Esophagus mucosa (tissue), 1 donor: Measurements from ENCODE around the gene OR1K1. TPM values are rescaled to one million over a fixed set of nuclear protein-coding genes. Genes with fewer than 3 reads are reported as not detected.
"Not testable (repeated sequence)": the region's sequence is repeated elsewhere in the genome, so short reads cannot be mapped to it uniquely, and the experiment has no call there.

Experiments
- ATAC-seq: fragments of 200-7000 bp; cut with Tn5 transposase; one replicate; pipeline ENCODE4 v1.9.1; 2020
- total RNA-seq: library from RNA; stranded (reverse); gene quantifications from one replicate; pipeline ENCODE4 v1.2.4, GENCODE V29; 2023
- donor health status: DM: yes; HTN: yes; CAD: no.

Gene OR1K1
- total RNA-seq, 1 donor from 2014 or later = not detected

DNA sequence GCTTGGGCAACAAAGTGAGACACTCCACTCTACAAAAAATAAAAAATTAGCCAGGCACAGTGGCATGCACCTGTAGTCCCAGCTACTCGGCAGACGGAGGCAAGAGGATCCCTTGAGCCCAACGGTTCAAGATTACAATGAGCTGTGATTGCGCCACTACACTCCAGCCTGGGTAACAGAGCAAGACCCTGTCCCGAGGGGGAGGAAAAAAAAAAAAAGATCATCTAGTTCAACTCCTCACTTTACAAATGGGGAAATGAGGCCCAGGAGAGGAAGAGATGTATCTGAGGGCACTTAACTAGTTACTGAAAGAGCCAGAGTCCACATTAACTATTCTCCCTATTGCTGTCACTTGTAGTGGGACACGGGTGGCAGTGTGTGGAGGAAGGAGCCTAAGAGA, 14.6 kb downstream of the OR1K1 start:
- no peak for ATAC-seq

DNA sequence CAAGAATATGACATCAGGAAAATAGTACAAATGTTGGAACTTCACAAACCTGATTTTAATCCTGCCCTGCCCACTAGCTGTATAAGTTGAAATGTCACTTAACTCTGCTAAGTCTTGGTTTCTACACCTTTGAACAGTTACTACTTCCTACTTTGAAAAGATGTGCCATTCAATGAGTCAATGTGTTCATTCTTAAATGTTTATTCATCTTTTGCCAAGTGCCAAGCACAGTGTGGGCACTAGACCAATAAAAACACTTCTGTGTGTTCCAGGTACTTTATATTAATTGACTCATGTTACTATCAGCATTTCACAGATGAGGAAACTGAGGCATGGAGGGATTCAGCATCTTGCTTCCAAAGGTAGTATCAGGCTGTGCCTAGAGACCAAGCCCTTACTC, 15.6 kb downstream of the OR1K1 start:
- ATAC-seq = peak; percentile 73

DNA sequence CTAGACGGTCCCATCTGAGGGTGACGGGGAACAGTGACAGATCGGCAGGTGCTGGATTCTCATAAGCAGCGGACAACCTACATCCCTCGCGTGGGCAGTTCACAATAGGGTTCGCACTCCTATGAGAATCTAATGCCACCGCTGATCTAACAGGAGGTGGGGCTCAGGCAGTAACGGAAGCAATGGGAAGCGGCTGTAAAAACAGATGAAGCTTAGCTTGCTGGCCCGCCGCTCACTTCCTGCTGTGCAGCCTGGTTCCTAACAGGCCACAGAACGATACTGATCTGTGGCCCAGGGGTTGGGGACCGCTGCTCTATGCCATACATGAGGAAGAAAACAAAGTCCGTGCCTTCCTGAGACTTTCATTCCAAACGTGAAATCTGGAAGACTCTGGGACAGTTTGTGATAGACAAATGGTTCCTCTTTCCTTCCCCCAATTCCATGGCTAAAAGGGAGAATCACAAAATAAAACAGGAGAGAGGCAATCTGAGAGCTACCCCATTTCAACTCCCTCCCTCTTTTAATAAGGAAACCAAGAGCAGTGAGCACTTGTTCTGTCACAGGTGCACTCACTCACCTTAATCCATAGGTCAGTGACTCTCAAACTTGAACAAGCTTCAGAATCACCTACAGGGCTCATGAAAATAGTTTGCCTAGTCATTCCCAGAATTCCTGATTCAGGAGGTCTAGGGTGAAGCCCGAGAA, 16.4 kb downstream of the OR1K1 start:
- peak; percentile 56 for ATAC-seq

DNA sequence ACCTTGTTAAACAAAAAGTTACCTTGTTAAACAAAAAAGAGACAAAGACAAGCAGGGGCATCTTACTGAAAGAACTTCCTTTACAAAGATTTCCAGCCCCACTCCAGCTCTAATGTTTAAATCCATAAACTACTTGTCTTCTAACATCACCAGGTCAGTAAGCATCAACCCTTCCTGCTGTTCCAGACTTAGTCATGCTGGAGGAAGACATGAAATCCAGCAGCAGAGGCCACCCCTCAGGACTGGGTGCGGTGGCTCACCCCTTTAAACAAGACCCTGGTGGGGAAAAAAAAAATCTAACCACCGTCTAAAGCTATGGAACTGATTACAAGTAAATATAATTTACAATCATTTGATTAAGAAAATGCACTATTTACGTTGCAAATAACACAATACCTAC, 19.4 kb downstream of the OR1K1 start:
- ATAC-seq = no peak

DNA sequence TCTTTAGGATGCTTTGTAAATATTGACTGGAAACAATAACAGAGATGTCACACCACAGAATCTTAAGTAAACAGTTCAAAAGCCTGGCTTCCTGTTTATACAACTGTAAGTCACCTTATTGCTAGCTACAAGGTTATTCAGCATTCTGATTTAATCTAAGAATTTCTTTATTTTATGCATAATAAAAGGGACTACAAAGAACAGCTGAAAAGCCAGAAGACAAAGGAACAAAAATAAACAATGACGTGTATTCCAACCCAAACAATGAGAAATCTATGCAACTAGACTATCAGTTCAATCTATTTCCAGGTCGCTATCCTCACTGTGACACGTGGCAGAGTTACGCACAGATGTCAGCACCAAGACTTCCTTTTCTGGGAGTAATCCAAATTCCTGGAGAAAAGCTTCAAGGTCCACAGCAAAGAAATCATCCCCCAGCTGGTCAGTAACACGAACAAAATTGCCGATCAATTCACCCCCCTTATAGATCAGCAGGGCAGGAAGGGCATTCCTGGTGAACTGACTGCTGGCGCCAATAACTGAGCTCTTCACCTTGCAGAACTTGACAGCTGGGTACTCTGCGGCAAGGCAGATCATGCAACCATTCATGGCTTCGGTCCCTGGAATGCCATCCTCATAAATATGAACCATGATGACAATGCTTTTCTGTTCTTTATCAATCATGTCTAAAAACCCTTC, 20.0 kb downstream of the OR1K1 start:
- ATAC-seq = no peak

DNA sequence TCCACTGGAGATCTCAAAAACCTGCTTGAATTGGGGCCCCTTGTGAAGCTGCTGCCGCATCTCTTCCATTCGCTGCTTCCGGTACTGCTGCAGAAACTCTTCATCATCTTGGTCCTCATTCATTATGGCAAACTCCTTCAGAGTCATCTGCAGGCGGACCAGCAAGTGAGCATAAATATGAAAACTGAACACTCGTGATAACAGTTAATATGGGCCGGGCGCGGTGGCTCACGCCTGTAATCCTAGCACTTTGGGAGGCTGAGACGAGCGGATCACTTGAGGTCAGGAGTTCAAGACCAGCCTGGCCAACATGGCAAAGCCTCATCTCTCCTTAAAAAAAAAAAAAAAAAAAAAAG, 20.5 kb downstream of the OR1K1 start:
- no peak for ATAC-seq

DNA sequence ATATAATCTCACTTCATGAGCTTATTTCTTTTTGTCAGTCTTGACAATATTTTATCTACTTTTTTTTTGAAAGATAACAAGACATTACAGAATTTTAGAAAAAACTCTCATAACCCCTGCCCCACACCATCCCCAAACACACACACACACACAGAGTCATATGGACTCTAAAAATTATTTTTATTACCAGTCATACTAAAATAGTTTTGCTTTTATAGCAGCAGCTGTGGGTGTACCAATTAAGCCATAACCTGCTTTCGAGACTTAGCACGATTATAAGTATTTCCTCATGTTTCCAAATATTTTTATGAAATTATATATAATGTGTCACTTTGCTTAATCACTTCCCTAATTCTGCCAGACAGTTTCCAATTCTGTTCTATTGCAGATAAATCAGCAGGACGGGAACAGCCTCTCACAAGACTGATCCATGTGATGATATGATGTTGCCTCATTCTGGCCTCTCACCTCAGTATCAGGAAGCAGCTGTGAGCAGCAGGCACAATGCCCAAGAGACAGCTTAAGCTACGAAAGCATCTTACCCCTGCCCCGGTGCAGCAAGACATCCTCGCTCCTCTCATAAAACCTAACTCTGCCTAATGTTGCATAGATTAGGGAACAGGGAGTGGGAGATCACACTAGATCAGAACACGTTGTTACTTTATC, 21.5 kb downstream of the OR1K1 start:
- peak; percentile 37 for ATAC-seq

DNA sequence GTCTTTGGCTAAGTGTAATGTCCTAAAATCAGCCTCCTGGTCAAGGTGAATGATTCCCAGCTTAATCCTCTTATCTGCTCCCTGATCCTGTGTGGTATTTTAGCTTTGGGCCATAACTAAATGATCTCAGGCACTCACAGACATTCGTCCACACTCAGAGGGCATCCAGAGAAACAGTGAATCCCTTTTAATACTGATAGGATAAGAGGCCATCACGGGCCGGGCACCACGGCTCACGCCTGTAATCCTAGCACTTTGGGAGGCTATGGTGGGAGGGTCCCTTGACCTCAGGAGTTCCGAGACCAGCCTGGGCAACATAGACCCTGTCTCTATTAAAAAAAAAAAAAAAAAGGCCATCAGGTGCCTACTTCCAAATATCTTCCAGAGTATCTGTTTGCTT, 22.1 kb downstream of the OR1K1 start:
- ATAC-seq = no peak

DNA sequence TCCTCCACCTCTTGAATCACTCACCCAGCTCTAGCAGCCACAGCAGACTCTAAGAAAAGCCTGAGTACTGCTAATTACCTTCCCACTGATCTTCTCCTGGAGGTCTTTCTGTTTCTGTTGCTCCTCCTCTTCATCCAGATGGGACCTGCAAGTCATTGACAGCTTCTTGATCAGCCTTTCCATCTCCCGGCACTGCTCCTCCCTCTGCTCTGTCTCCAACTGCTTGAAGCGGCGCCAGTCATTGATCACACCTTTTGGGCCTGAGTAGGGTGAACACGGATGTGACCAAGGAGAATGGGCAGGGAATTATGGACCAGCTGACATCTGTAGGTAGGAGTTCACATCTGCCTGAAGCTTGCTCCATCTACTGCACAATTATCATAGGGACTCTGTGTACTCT, 23.0 kb downstream of the OR1K1 start:
- ATAC-seq = no peak

DNA sequence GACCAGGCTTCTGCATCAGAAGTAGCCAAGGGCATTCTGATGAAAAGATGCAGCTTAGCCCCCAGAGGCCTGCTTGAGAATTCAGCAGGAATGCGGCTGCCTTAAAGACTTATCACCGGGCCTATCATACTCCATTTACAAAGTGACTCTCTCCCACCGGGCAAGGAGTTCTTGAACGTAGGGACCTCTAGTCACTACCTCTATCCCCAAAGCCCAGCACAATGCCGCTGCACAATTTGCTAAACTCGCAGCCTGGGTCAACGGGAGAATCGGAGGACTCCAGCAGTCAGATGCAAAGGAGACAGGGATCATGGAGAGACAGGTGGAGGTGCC, 27.8 kb downstream of the OR1K1 start:
- peak; percentile 7 for ATAC-seq

DNA sequence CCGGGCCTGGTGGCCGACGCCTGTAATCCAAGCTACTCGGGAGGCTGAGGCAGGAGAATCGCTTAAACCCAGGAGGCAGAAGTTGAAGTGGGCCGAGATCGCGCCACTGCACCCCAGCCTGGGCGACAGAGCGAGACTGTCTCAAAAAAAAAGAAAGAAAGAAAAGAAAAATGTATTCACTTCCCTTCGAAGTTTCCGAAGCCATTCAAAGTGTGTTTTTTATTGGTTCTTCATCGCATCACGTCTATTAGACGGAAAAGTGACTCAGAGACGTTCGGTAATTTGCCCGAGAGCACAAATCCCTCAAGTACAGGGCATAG, 29.0 kb downstream of the OR1K1 start:
- ATAC-seq = not testable (repeated sequence)

DNA sequence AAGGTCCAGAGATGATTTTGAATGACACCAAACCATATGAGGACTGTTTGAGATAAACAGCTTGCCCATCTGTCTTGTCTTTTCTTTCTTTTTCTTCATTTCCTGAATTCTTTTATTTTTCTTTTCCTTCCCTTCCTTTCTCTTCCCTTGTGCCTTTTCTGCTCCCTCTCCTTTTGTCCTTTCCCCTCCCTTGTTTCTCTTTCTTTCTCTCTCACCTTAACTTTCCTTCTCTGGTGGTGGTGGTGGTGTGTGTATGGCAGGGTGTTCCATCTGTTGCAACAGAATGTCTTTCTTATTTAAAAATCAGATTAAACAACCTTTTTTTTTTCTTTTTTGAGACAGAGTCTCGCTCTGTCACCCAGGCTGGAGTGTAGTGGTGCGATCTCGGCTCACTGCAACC, 32.3 kb downstream of the OR1K1 start:
- no peak for ATAC-seq

DNA sequence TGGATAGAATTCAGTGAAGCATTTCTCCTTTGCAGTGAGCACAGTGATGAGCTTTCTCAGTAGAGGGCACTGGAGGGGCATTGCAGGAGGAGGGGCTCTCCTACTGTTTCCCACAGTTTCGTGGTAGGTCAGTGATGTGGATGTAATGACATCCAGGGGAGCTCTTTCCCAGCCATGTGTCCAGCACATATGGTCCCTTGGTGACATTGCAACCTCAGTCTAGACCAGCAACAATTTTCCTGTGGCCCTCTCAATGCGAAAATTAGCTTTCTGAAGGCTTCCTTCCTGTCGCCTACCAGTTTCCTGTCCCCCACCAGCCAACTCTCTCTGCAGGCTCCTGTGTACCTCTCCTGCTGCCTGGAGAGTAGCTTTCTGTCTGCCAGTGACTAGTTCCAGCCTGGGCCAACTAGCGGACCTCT, 35.4 kb downstream of the OR1K1 start:
- no peak for ATAC-seq

DNA sequence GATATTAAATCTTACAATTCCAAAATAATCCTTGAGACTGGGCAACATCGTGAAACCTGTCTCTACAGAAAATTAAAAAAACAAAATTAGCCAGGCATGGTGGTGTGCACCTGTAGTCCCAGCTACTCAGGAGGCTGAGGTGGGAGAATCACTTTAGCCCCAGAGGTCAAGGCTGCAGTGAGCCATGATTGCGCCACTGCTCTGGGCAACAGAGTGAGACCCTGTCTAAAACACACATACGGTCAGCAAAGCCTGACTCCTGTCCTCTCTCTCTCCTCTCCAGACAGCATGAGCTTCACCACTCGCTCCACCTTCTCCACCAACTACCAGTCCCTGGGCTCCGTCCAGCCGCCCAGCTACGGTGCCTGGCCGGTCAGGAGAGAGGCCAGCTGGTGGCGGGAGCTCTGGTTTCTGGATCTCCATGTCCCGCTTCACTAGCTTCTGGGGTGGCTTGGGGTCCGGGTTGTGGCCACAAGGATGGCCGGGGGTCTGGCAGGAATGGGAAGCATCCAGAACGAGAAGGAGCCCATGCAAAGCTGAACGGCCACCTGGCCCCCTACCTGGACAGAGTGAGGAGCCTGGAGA, 37.4 kb downstream of the OR1K1 start:
- ATAC-seq = no peak

DNA sequence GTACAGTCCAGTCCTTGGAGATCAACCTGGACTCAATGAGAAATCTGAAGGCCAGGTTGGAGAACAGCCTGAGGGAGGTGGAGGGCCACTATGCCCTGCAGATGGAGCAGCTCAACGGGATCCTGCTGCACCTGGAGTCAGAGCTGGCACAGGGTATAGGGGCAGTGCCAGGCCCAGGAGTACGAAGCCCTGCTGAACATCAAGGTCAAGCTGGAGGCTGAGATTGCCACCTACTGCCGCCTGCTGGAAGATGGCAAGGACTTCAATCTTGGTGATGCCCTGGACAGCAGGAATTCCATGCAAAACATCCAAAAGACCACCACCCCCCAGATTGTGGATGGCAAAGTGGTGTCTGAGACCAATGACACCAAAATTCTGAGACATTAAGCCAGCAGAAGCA, 38.5 kb downstream of the OR1K1 start:
- ATAC-seq = not testable (repeated sequence)

DNA sequence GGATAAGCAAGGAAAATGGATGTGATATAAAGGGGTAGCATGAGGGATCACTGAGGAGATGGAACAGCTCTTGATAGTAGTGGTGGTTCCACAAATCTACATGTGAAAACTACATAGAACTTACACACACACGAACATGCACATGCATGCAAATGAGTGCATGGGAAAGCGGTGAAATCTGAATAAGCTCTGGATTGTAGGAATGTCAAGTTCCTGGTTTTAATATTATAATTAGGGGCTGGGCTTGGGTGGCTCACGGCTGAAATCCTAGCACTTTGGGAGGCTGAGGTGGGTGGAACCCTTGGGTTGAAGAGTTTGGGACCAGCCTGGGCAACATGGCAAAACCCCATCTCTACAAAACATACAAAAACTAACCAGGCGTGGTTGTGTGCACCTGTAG, 41.6 kb downstream of the OR1K1 start:
- no peak for ATAC-seq

DNA sequence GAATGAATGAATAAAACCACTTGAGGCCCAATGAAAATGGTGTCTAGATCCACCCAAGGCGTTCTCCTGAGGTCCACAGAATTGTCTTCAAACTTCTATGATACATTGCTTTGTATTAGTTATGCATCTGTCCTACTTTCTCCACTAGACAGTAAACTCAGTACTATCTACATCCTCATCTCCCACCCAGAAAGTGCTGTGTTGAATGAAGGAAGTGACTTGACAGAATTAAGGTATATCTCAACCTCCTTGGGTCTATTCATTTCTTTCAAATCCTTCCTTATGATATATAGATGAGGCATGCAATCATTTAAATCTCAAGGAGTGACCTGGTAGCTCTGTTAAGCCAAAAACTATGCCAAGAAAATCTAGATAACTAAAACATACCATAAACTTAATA, 44.2 kb downstream of the OR1K1 start:
- no peak for ATAC-seq

DNA sequence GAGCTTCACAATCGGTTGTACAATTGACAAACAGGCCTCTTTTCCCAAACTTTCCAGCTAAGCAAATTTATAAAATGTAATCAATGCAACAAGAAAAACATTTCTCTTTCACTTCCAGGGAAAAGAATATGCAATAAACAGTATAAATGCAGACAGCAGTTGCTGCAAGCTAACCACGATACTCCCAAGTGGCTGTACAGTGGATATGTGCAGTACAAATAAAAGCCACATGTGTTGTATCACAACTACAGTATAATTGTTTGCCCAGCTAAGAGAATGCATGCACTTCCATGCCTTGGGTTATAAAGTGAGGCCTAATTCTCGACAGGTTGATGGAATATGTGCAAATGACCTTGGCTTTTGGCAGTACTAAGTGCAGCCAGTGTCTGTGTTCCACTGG, 45.2 kb downstream of the OR1K1 start:
- no peak for ATAC-seq

DNA sequence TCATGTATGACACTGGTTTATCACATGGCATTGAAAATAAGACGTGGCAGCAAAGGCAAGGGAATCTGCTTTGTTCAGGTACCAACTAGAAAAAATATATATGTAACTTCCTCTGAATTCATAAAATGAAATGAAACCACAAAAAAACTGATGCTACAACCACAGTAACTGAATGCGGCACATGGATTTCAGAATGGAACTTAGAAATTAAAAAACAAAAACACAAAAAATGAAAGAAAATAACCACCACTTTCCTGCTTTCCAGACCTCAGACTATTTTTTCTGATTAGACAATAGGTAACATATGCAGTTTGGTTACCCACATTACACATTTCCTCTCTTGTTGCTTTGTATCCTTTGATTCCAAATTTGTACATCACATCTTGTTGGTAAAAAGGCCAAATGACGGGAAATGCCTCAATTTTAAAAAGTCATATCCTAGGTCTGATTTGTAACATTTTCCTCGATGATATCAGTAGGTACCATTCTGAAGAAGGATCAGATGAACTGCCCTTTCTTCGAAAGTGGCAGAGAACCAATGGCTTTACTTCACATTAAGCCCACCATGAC, 46.5 kb downstream of the OR1K1 start:
- no peak for ATAC-seq

DNA sequence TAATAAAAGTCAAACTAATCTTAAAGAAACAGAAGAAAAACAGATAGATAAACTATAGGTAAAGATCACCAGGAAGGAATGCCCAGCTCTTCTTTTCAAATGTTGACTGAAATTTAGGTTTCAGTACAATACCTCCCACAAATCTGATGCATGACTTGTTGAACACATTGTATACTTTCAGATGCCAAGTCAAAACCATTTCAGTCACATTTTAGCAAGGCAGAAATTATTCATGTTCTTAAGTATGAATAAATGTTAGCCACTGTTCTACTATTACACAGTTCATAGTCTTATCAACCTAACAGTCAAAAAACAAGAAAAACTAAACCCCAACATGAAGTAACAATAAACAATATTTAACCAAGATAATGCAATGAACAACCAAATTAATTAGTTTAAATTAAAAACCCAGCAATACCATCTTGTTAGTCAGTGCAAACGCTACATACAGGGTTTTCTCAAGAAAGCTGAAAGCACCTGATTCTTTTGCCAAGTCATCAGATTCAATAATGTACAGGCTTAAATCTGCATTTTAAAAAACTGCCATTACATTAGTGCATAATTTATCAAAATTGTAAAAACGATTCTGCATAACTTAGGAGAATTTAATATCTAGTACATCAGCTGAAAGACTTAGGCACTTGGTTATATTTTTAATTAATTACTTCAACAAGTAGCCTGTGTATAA, 48.5 kb downstream of the OR1K1 start:
- ATAC-seq = no peak
